ENCODE results near the gene TBC1D10B.
A peak's percentile ranks its signal among the peaks of the same experiment; 100 is the strongest.
"Not testable (repeated sequence)": the region's sequence is repeated elsewhere in the genome, so short reads cannot be mapped to it uniquely, and the experiment has no call there.

Gene TBC1D10B

DNA sequence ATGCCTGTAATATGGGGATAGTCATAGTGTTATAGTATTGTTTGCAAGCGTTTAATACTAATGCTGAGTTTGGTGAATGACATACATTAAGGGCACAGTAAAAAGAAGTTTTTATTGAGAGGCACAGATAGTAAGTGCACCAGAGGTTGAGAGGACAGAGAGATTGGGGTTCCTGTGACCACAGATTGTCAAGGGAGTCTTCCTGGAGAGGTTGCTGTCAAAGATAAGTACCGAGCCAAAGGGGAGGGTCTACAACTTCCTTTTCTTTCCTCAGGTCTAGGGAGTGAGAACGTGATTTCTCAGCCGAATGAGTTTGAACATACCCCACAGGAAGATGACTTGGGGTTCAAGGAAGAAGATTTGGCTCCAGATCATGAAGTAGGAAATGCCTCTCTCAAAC, 26.8 kb upstream of the TBC1D10B start:
- DNase-seq (ENCODE audit: low spot score) = no peak

DNA sequence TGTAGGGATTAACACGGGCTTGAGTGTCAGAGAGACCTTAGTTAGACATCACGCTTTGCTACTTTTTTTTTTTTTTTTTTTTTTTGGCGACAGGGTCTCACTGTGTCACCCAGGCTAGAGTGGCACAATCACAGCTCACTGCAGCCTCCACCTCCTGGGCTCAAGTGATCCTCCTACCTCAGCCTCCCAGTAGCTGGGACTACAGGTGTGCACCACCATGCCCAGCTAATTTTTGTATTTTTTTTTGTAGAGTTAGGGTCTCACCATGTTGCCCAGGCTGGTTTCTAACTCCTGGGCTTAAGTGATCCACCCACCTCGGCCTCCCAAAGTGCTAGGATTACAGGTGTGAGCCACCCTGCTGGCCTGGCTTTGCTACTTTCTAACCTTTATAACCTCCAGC, 26.3 kb upstream of the TBC1D10B start:
- not testable (repeated sequence) for DNase-seq (ENCODE audit: low spot score)

DNA sequence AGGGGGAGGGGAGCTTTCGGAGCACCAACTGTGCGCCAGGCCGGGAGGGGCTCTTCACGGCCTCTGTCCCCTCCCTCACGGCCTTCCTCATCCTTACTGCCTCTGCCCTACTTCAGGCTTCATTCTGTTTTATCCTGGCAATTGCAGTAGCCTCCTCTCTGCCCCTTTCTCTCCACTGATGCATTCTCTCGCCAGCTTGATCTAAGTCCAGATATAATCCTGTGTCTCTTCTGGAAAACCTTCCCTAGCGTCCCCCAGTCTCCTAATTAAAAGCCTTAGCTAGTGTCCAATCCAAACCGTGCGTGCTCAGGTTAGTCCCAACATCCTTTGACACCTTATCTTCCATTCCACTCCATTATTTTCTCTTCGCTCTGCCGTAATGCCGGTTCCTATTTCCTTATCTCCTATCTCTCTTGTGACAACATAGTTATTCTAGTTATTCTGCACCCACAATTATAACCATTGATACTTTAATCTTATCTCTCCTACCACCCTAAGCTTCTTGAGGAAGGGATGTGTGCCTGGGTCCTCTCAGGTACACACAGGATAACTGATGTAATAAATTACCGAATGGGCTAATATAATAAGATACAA, 25.8 kb upstream of the TBC1D10B start:
- DNase-seq (ENCODE audit: low spot score) = no peak

DNA sequence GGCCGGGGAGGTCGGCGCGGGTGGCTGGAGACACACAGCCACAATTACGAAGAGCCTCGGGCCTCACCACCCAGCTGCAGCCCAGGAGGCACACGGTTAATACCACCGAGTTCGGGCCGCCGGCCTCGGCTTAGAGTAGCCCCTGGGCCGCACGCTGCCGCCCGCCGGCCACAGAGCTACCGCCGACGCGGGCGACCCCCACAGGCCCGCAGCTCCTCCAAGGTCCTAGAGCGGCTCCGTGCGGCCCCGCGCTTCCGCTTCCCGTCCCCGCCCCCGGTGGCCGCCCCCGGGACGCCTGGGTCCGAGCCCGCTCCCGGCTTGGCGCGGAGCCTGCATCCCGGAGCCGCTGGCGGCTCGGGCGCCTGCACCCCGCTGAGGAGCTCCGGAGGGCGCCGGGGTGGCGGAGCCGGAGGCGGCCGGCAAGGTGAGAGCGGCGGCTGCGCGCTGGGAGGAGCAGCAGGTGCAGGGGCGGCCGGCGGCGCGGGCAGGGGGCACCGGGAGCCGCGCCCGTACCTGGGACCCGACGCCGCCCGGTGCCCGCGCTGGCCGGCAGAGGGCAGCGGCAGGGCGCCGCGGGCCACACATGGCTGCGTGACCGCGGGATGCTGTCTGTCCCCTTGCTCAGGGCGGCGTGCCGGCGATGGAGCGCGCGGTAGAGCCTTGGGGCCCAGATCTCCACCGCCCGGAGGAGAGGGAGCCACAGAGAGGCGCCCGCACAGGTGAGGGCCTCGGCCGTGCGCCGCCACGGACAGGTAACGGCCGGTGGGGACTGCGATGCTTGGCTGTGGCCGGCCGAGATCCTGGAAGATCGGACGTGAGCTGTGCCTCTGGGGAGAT, 25.1 kb upstream of the TBC1D10B start, which contains the start of gene ZNF48:
Gene ZNF48, plus strand, starts transcription at position 266 of the 837 bp plus-strand sequence. Its CDS starts 375 bp downstream, at position 641.
- DNase-seq (ENCODE audit: low spot score) = no peak

DNA sequence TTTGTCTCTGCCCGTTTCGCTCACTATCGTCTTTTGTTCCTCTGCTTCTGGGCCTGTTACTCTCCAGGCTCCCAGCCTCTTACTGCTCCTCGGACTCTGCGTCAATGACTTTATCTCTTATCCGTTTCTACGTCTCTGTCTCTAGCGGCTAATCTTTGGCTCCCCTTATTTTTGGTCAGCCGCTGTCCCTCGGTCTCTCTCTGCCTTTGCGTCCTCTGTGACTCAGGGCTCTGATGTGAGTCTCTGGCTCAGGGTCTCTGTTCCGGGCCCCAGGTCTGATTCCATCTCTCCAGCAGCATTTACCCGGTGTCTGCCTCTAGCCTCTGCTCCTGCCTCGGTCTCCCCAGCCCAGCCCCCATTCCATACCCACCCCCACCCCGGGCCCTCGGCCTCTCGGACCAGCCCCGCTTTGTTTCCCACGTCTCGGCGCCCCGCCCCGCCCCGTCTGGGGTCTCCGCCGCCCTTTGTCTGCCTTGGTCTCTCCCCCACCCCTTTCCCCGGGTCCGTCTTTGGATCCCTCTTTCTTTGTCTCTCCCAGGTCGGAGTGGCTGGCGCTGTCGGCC, 24.4 kb upstream of the TBC1D10B start:
- no peak for DNase-seq (ENCODE audit: low spot score)

DNA sequence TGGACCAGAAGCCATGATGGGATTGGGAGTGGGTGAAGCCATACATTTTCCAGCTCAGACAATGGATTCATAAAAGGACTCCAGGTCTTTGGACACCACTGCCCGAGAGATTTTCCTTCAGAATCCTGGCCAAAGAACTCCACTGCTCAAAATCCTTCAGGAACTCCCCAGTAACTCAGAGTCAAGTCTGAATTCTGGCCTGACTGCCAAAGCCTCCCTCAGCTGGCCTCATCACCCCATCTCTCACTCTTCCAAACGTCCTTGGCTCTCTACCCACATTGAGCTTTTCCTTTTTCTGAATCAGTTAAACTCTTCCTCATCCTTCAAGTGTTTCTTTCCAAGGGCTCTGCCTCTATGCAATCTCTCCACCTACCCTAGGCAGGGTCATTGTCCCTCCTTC, 13.2 kb upstream of the TBC1D10B start:
- no peak for DNase-seq (ENCODE audit: low spot score)

DNA sequence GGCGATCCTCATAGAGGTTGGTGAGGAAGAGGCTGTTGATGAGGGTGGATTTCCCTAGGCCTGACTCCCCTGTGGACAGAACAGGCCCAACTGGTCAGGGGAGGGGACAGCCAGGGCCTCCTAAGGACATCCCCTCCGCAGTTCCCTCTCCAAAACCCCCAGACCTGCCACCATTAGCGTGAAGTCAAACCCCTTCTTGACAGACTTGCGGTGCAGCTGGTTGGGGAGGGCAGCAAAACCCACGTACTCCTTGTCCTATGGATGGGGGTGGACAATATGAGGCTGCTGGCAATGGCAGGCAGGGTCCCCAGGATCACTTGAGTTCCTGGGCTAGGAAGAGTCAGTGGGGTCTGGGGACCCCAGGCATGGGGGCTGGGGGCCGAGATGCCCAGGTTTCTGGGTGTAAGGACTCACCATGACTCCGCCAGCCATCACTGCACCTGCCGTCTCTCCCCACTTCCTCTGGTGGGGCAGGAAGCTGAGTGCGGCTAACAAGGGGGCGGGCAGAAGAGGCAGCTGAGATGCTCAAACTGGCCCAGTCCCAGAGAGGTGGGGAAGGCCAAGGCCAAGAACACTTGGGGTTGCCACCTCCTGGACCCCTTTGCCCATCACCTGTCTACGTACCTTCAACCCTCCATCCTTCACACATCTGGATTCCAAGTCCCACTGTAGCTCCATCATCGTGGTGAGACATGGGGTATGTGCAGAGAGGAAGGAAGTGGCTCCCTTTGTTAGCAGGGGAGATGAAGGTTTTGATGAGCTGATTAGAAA, 12.0 kb upstream of the TBC1D10B start, which contains the start of gene SEPTIN1:
Gene SEPTIN1, minus strand, starts transcription at position 451 of the 771 bp plus-strand sequence. Its CDS starts 19 bp downstream, at position 432.
- no peak for DNase-seq (ENCODE audit: low spot score)

DNA sequence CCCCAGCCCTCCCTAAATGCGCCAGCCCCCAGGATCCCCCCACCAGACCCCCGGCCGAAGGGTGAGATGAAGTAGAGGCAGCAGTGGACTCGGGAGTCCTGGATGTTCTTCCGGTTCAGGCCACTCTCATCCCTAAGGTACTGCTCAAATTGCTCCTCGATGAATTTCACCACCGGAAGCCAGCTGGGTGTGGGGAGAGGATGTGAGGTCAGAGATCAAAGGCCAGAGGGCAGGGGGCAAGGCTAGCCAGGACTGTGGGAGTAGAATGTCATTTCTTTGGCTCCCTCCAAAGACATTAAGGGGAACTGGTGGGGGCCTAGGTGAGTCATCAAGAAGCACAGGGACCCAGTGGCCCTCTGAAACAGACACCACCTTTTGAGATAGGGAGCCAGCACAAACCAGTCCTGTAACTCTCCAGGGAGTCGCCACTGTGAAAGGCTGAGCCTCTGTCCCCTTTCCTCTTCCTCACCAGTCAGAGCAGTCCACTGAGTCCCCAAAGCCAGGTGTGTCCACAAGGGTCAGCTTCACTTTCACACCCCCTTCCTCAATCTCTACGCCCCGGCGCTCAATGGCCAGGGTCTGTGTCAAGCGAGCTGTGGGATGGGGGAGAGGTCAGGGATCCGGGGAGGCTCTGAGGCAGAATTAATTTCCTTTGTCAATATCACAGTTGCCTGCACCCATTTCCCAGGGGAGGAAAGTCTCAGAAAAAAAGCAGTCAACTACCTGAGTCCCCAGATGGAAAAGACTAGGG, 11.2 kb upstream of the TBC1D10B start:
- no peak for DNase-seq (ENCODE audit: low spot score)

DNA sequence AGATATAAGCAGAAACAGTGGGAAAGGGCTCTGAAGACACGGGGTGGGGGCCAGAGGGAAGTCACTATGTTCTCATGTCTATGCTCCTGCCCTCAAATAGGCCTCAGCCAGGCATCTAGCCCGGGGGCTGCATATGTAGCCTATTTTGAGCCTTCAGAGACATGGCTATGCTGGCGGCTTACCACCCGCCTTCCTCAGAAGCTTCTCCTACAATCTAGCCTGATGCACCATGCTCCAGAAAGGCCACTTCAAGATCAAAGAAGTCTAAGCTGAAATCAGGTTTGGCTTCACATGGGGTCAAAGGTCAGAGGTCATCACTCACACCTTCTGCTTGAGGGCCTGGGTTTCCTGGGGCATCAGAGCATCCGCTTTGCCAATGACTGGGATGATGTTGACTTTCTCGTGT, 10.5 kb upstream of the TBC1D10B start:
- DNase-seq (ENCODE audit: low spot score) = no peak

DNA sequence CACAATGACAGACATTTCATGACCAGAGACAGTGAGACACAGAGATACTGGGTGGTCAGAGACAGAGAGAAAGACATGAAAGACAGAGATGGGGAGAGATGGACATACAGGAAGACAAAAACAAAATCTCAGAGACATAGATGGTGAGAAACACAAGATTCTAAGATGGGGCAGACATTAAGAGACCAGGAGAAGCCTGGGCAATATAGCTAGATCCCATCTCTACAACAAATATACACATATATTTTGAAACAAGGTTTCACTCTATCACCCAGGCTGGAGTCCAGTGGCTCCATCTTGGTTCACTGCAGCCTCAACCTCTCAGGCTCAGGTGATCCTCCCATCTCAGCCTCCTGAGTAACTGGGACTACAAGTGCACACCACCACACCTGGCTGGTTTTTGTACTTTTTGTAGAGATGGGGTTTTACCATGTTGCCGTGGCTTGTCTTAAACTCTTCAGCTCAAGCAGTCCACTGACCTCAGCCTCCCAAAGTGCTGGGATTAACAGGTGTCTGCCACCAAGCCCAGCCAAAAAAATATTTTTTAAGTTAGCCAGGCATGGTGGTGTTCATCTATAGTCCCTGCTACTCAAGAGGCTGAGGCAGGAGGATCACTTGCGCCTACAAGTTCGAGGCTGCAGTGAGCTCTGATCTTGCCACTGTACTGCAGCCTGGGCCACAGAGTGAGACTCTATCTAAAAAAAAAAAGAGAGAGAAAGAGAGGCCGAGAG, 9.9 kb upstream of the TBC1D10B start:
- no peak for DNase-seq (ENCODE audit: low spot score)

DNA sequence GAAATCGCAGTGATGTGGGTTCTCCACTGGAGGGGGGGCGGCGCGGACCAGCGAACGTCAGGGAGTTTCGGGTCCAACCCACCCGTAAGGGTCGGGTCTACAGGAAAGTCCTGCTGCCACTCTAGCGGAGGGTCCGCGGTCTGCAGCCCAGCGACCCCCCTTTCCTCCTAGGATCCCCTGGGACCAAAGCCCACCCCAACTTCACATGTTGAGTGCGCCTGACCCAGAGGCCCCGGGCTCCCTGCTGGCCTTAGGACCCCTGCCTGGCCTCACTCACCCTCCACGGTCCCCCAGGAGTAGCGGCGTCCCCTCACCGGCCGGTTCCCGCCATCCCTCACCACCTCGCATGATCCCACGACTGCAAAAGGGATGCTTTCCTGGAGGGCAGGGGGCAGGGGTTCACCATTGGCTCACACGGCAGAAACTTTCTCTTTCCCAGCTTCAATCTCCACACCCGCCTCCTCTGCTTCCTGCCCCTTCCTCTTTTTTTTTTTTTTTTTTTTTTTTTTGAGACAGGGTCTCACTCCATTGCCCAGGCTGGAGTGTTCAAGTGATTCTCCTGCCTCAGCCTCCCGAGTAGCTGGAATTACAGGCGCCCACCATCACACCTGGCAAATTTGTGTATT, 9.0 kb upstream of the TBC1D10B start:
- DNase-seq (ENCODE audit: low spot score) = no peak

DNA sequence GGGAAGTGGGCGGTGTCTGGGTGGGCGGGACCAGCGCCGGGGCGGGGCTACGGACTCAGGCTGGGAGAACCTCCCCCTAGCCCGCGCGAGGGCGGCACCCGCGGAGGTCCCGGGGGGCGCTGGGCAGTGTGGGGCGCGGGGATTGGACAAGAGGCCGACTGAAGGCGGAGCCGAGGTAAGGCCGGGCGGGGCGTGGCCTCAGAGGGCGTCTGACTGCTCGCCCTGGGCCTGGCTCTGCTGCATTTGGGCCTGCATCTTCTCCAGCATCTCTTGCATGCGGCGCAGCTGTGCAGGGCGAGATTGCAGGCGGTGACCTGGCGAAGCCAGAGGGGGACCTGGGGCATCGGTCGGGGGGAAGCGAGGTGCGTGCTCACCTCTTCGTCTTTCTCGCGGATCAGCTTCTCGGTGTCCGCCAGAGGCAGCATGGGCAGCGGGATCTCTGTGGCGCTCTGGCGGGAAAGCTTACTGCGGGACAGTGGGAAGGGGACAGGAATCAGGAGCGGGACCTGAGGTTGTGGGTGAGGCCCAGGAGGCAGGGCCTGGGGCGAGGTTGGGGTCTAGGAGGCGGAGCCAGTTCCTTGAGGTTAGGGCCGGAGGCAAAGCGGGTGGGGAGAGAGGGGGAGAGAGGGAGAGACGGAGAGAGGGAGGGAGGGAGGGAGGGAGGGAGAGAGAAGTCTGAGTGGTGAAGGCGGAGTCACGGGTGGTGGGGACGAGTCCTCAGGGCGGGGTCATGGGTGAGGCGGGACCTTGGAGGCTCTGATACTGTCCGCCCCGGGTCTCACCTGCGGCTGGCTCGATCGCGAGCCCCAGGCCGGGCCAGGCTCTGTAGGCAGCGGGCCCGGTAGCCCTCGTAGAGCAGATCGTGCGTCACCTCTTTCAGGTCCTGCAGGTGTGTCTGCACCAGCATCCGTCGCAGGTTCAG, 8.2 kb upstream of the TBC1D10B start:
- peak; percentile 98 for DNase-seq (ENCODE audit: low spot score)

DNA sequence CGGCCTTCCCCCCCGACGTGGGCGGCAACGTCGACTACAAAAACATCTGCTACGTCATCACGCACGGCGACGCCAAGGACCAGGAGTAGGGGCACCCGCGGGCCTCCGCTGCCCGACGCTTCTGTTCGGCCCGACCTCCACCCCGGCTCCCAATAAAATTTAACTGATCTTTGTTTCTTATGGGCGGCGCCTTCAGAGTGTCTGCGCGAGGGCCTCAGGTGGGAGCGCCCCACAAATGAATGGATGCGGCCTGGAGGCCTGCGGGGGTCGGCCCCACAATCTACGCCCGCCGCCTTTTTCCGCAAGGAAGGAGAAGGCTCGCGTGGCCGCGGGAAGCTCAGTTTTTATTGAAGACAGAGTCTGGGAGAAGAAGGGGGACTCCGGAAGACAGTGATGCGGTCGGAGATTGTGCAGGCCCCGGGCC, 7.5 kb upstream of the TBC1D10B start:
- DNase-seq (ENCODE audit: low spot score) = peak; percentile 89

DNA sequence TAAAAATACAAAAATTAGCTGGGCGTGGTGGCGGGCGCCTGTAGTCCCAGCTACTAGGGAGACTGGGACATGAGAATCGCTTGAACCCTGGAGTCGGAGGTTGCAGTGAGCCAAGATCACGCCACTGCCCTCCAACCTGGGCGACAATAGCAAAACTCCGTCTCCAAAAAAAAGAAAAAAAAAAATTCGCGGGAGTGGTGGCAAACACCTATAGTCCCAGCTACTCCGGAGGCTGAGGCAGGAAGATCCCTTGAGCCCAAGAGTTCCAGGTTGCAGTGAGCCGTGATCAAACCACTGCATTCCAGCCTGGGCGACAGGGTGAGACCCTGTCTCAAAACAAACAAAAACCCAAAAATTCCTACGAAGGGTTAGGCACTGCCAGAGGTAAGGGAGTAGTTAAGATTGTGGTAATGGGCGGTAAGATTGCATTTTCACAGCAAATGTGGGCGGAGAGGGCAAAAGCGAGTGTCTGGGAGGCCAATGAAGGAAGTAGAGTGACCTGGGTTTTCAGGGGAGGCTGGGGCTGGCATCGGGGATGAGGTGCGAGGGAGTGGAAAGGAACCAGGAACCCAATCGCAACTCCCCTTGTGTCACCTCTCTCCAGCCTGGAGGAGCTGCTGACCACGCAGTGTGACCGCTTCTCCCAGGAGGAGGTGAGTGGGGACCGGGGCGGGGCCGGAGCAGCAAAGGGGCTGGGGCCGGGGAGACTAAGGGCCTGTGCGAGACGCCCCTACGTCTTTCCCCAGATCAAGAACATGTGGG, 6.9 kb upstream of the TBC1D10B start:
- no peak for DNase-seq (ENCODE audit: low spot score)

DNA sequence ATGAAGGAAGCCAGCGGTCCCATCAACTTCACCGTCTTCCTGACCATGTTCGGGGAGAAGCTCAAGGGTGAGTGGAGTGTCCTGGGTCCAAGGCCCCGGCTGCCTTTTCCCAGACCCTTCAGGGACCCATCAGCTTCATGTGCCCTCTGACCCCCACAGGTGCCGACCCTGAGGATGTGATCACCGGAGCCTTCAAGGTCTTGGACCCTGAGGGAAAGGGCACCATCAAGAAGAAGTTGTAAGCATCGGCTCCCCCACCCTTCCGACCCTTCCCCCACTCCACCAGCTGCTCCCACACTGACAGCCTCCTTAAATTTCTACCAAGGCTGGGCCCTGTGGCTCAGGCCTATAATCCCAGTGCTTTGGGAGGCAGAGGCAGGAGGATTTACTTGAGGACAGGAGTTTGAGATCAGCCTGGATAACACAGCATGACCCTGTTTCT, 6.2 kb upstream of the TBC1D10B start:
- DNase-seq (ENCODE audit: low spot score) = no peak

DNA sequence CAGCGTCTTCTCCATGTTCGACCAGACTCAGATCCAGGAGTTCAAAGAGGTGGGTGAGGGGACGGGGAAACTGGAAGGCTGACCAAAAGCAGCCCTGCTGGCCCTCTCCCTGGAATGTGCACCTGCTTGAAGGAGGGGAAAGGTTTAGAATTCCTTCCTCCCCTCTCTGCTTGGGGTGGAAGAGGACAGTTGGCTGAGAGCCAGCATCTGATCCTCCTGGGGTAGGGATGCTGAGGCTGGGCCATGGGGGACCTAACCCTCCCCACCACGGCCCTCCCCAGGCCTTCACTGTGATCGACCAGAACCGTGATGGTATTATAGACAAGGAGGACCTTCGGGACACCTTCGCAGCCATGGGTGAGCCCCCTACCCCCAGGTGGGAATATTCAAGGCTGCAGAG, 5.6 kb upstream of the TBC1D10B start:
- DNase-seq (ENCODE audit: low spot score) = no peak

DNA sequence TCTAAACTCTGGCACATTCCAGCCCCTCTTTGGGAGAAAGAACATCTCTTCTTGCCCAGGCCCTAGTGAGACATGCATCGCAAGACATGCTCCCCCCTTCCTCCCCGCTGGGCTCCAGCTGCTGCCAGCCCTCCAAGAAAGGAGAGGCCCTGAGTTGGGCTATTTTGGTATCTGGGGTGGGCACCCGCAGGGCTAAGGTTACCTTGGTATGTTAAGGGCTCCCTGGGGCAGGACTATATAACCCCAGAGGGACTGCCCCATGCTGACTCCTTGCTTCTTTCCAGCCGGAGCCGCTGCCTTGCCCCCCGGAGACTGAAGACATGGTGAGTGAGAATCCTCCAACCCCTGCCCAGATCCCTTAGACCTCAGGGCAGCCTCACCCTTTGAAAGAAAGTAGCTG, 4.2 kb upstream of the TBC1D10B start, which contains the start of gene MYL11:
Gene MYL11, plus strand, starts transcription at position 265 of the 400 bp plus-strand sequence. Its CDS starts 56 bp downstream, at position 321.
- DNase-seq (ENCODE audit: low spot score) = no peak

DNA sequence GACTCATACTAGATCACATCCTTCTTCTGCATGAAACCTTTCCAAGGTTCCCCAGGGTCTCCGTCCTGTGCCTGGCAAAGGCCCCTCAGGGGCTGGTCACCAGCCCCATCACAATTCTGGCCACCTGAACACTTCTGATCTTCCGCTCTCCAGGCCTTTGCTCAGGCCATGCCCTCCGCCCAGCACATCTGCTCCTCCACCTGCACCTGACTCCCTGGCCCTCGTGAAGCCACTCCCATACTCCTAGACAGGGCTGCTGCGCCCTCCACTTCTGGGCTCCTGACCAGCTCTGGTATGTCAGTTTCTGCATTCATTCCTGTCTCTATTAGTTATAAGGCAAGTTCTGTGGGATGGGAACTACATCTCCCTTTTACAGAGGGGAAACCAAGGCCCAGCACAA, 2.4 kb upstream of the TBC1D10B start:
- no peak for DNase-seq (ENCODE audit: low spot score)
